NB4 (cell line): ENCODE data around the gene CBX3.
"Not testable (repeated sequence)": the region's sequence is repeated elsewhere in the genome, so short reads cannot be mapped to it uniquely, and the experiment has no call there.

Experiments used
- CTCF ChIP-seq: IDR thresholded peaks from one replicate; pipeline ENCODE4 v1.5.1; 2012; ENCODE audit warnings: low read depth, low read length
- POLR2A ChIP-seq: IDR thresholded peaks from 2 replicates; pipeline ENCODE4 v1.6.1; 2011; ENCODE audit warnings: mild to moderate bottlenecking; ENCODE audit not compliant: insufficient read length; ENCODE audit errors: extremely low read depth

- TF ChIP-seq POLR2A, CTCF: not testable (repeated sequence)
These were observed 48.7 kb upstream of the CBX3 start for GRCh38 chr7:26152782-26153240.
